GM19463 (cell line): ENCODE measurements around the gene TMEM91.

Experiments used
- ATAC-seq: cut with Tn5 transposase; IDR thresholded peaks from one replicate; pipeline ENCODE4 v1.9.1; 2021; ENCODE audit warnings: mild to moderate bottlenecking, moderate library complexity; ENCODE audit not compliant: unreplicated experiment

The TMEM91 gene

GRCh38 chr19:41409288-41409687 lies 33.0 kb downstream of the TMEM91 start:
- no peak for ATAC-seq

- ATAC-seq = no peak
Measured at GRCh38 chr19:41410336-41411054, 34.2 kb downstream of the TMEM91 start.

- no peak for ATAC-seq
Measured at GRCh38 chr19:41411100-41411967, 35.0 kb downstream of the TMEM91 start.

- ATAC-seq = no peak
Measured at GRCh38 chr19:41411968-41412265, 35.6 kb downstream of the TMEM91 start.

- ATAC-seq = no peak
Measured at GRCh38 chr19:41412953-41413352, 36.6 kb downstream of the TMEM91 start.

- ATAC-seq = no peak
Measured at GRCh38 chr19:41413947-41414346, 37.6 kb downstream of the TMEM91 start.

- ATAC-seq = no peak
Measured at GRCh38 chr19:41414461-41414860, 38.1 kb downstream of the TMEM91 start.

GRCh38 chr19:41415154-41415571 lies 38.8 kb downstream of the TMEM91 start:
- ATAC-seq = no peak

- no peak for ATAC-seq
Measured at GRCh38 chr19:41416194-41416674, 39.9 kb downstream of the TMEM91 start.

GRCh38 chr19:41420101-41420880 lies 44.0 kb downstream of the TMEM91 start:
- no peak for ATAC-seq

- ATAC-seq = no peak
Measured at GRCh38 chr19:41421314-41421713, 45.0 kb downstream of the TMEM91 start.

GRCh38 chr19:41421973-41422372 lies 45.6 kb downstream of the TMEM91 start:
- no peak for ATAC-seq

GRCh38 chr19:41422456-41422855 lies 46.1 kb downstream of the TMEM91 start:
- no peak for ATAC-seq

- no peak for ATAC-seq
Measured at GRCh38 chr19:41422955-41423354, 46.6 kb downstream of the TMEM91 start.

- ATAC-seq = no peak
Measured at GRCh38 chr19:41424335-41425173, 48.2 kb downstream of the TMEM91 start.

- ATAC-seq = no peak
Measured at GRCh38 chr19:41425174-41426115, 49.1 kb downstream of the TMEM91 start.

- no peak for ATAC-seq
Measured at GRCh38 chr19:41426116-41426841, 49.9 kb downstream of the TMEM91 start.

- no peak for ATAC-seq
Measured at GRCh38 chr19:41426952-41427646, 50.8 kb downstream of the TMEM91 start, which contains the start of gene B3GNT8. Gene B3GNT8 (minus strand): TSS chr19:41427374. CDS start chr19:41426778, 596 bp downstream.
